Peyer's patch (tissue), 4 donors: ENCODE measurements around the gene UBAC2.

Experiments used
- POLR2A ChIP-seq, 2 donors: fragments of 450-650 bp; IDR thresholded peaks; one replicate each; pipeline ENCODE4 v1.5.1; 2017; ENCODE audit warnings: antibody characterized with exemption in 2 of 2, mild to moderate bottlenecking in 2 of 2, moderate library complexity in 2 of 2
- TF ChIP-seq, protein P1 (sequence below), 6 experiments: fragments of 450-650 bp in 4 of 6; fragments of 200-600 bp in 2 of 6; sonication (generic) in 1 of 6; IDR thresholded peaks; one replicate each; pipeline ENCODE4 v1.5.1; 2017 to 2019; ENCODE audit warnings: antibody characterized with exemption in 6 of 6, mild to moderate bottlenecking in 3 of 6, moderate library complexity in 1 of 6

DNA sequence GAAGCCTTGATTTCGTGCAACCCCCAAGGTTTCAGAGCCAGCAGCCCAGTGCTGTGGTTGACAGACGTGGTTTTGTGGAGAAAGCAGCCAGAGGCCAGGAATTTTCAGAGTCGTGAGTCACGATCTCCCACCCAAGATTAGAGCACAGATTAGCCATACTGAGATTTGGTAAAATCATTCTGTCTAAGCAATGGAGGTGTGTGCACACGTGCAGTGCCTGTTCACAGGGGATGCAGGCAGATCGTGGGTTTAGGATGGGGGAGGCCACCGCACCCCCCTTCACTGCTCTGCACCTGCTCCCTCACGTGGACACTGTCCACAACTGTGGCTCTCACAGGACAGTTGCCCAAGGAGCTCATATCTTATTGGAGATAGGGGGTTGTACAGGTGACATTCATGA lies 153.2 kb downstream of the UBAC2 start:
- TF ChIP-seq, protein P1, sequence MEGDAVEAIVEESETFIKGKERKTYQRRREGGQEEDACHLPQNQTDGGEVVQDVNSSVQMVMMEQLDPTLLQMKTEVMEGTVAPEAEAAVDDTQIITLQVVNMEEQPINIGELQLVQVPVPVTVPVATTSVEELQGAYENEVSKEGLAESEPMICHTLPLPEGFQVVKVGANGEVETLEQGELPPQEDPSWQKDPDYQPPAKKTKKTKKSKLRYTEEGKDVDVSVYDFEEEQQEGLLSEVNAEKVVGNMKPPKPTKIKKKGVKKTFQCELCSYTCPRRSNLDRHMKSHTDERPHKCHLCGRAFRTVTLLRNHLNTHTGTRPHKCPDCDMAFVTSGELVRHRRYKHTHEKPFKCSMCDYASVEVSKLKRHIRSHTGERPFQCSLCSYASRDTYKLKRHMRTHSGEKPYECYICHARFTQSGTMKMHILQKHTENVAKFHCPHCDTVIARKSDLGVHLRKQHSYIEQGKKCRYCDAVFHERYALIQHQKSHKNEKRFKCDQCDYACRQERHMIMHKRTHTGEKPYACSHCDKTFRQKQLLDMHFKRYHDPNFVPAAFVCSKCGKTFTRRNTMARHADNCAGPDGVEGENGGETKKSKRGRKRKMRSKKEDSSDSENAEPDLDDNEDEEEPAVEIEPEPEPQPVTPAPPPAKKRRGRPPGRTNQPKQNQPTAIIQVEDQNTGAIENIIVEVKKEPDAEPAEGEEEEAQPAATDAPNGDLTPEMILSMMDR (IDR thresholded peaks at IDR 0.05): no peak
- no peak for TF ChIP-seq POLR2A (IDR thresholded peaks at IDR 0.05)
